ENCODE data around the gene LEPROT. TPM values are rescaled to one million over a fixed set of nuclear protein-coding genes. Genes with fewer than 3 reads are reported as not detected.
"Not testable (repeated sequence)": the region's sequence is repeated elsewhere in the genome, so short reads cannot be mapped to it uniquely, and the experiment has no call there.

The LEPROT gene
- total RNA-seq, 1 donor from 2014 or later, result 37.8 TPM

DNA sequence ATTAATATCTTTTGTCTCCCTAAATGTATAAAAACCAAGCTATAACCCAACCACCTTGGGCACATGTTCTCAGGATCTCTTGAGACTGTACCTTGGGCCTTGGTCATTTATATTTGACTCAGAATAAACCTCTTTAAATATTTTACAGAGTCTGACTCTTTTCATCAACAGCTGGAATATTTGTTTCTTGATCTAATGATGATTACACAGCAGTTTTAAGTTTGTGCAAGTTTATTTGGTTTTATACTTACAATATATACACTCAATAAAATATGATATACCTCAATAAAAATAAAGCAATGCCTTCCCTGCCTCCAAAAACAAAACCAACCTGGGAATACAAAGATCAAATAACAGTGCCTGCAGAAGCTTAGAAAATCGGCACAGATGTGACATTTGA, 22.0 kb downstream of the LEPROT start:
- Histone ChIP-seq H3K27me3 (no peaks in the 10 kb centered on the region), H3K36me3 (no peaks in the 10 kb centered on the region), H3K4me1 (no peaks in the 10 kb centered on the region), H3K4me3 (no peak overlapping the region), H3K9me3 (no peaks in the 10 kb centered on the region), H3K27ac (no peak overlapping the region)
- intact Hi-C loops (cut with DNase I), result no loop called here
- DNase-seq (ENCODE audit: extremely low spot score in 2 of 2), result no peak
- TF ChIP-seq CTCF (IDR thresholded peaks at IDR 0.05) (no peak), POLR2A (IDR thresholded peaks at IDR 0.05) (no peak), POLR2AphosphoS5 (IDR thresholded peaks at IDR 0.05; ENCODE audit: insufficient read depth in 1 of 2, low read depth in 1 of 2) (no peak)

DNA sequence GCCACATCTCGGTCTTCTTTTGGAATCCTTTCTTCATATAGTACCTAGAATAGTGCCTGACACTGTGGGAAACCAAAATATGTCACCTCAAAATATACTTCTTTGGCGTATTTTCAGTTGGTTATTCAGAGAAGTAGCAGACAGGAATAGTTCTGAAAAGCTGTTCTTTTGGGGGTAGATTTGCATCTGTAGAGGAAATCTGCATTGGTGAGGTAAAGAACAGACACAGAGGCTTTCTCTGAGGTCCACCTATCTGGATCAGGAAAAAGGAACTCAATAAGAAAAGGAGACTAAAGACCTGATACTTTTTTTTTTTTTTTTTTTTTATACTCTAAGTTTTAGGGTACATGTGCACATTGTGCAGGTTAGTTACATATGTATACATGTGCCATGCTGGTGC, 23.2 kb downstream of the LEPROT start:
- Histone ChIP-seq H3K4me3 (no peak overlapping the region), H3K36me3 (no peaks in the 10 kb centered on the region), H3K27ac (no peak overlapping the region), H3K9me3 (no peaks in the 10 kb centered on the region), H3K4me1 (no peaks in the 10 kb centered on the region), H3K27me3 (no peaks in the 10 kb centered on the region)
- intact Hi-C loops (cut with DNase I), result no loop called here
- TF ChIP-seq POLR2AphosphoS5 (IDR thresholded peaks at IDR 0.05; ENCODE audit: insufficient read depth in 1 of 2, low read depth in 1 of 2), result no peak
- TF ChIP-seq POLR2A (IDR thresholded peaks at IDR 0.05), result no peak
- no peak for TF ChIP-seq CTCF (IDR thresholded peaks at IDR 0.05)
- no peak for DNase-seq (ENCODE audit: extremely low spot score in 2 of 2)

- no peaks in the 10 kb centered on the region for H3K27me3 ChIP-seq
- no peak for DNase-seq (ENCODE audit: extremely low spot score in 2 of 2)
- intact Hi-C loops (cut with DNase I), result no loop called here
- H3K9me3 ChIP-seq, result no peaks in the 10 kb centered on the region
- no peaks in the 10 kb centered on the region for H3K4me1 ChIP-seq
- no peak overlapping the region for H3K4me3 ChIP-seq
- no peaks in the 10 kb centered on the region for H3K36me3 ChIP-seq
- H3K27ac ChIP-seq, result no peak overlapping the region
- no peak for TF ChIP-seq POLR2AphosphoS5 (IDR thresholded peaks at IDR 0.05; ENCODE audit: insufficient read depth in 1 of 2, low read depth in 1 of 2)
- TF ChIP-seq POLR2A (IDR thresholded peaks at IDR 0.05), result no peak
- no peak for TF ChIP-seq CTCF (IDR thresholded peaks at IDR 0.05)
Measured at GRCh38 chr1:65444128-65444640, 23.7 kb downstream of the LEPROT start.

GRCh38 chr1:65445837-65446236, 25.4 kb downstream of the LEPROT start:
- Histone ChIP-seq H3K9me3 (no peaks in the 10 kb centered on the region), H3K4me3 (no peak overlapping the region), H3K4me1 (no peaks in the 10 kb centered on the region), H3K36me3 (no peaks in the 10 kb centered on the region), H3K27ac (no peak overlapping the region), H3K27me3 (no peaks in the 10 kb centered on the region)
- TF ChIP-seq POLR2A (IDR thresholded peaks at IDR 0.05) (no peak), CTCF (IDR thresholded peaks at IDR 0.05) (no peak), POLR2AphosphoS5 (IDR thresholded peaks at IDR 0.05; ENCODE audit: insufficient read depth in 1 of 2, low read depth in 1 of 2) (no peak)
- intact Hi-C loops (cut with DNase I), result no loop called here
- DNase-seq (ENCODE audit: extremely low spot score in 2 of 2), result no peak

- H3K36me3 ChIP-seq, result no peaks in the 10 kb centered on the region
- H3K9me3 ChIP-seq, result no peaks in the 10 kb centered on the region
- TF ChIP-seq POLR2AphosphoS5 (IDR thresholded peaks at IDR 0.05; ENCODE audit: insufficient read depth in 1 of 2, low read depth in 1 of 2) (no peak), POLR2A (IDR thresholded peaks at IDR 0.05) (no peak), CTCF (IDR thresholded peaks at IDR 0.05) (no peak)
- no peaks in the 10 kb centered on the region for H3K27me3 ChIP-seq
- H3K27ac ChIP-seq, result no peak overlapping the region
- no peaks in the 10 kb centered on the region for H3K4me1 ChIP-seq
- no peak overlapping the region for H3K4me3 ChIP-seq
- intact Hi-C loops (cut with DNase I), result no loop called here
- no peak for DNase-seq (ENCODE audit: extremely low spot score in 2 of 2)
Measured at GRCh38 chr1:65449214-65449823, 28.9 kb downstream of the LEPROT start.

- H3K4me3 ChIP-seq; intact Hi-C loops (cut with DNase I); H3K36me3 ChIP-seq; H3K9me3 ChIP-seq; H3K27ac ChIP-seq; H3K27me3 ChIP-seq; DNase-seq (ENCODE audit: extremely low spot score in 2 of 2); H3K4me1 ChIP-seq: not testable (repeated sequence)
Measured at GRCh38 chr1:65455678-65456077, 35.2 kb downstream of the LEPROT start.
